ENCODE data around the gene ZSCAN16. TPM values are rescaled to one million over a fixed set of nuclear protein-coding genes. Genes with fewer than 3 reads are reported as not detected.

Gene ZSCAN16
- total and polyA plus RNA-seq, 9 of the 15 experiments (the other 6 are each of a cell fraction or from before 2014, with no cell fraction given) = 0.08 TPM; not detected in 8

DNA sequence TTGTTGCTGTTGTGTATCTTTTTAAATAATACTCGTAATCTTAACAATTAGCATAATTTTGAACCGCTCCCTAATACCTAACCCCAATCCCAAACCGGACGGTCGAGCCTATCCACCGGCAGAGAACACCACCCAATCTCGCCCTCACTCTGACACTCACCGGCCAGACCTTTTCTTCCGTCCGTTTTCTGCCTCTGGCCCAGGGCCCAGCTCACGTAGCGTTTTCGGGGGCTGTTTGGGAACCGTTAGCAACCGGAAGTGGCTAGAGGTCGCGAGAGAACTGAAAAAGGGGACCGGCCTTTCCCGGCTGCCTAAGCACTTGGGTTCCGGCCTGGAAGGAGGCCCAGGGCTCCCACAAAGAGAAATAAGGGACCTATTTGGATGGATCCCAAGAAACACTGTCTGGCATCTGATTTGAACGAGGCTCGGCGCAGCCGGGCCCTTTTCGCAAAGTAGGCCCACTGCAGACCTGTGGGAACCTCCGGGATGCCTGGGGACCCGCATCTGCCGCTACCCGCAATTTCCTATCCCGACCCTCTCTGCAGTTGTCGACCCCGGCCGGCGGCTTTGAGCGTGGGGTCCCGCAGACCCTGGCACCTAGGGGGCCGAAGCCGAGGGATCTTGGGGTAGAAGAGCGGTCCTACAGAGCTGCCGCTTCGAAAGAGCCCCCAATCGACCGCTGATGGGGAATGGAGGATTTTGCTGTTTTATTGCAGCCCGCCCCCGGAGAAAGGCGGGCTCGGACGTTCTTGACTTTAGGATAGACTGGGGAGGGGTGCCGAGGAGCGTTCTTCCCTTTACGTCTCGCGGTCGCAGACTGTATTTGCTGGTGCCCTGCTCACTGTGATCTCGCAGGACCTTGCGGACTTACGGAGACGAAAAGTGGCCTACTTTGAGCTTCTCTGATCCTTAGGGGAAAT, 12.4 kb downstream of the ZSCAN16 start (continued):
- TF ChIP-seq FOS (IDR thresholded peaks at IDR 0.05; ENCODE audit: extremely low read depth, insufficient read length) (no peak), BACH1 (tag; IDR thresholded peaks at IDR 0.05) (no peak; the same call in 1 of the 2 replicates), RBM34 (IDR thresholded peaks at IDR 0.05; ENCODE audit: borderline replicate concordance, insufficient read depth, low read length) (no peak), MIER1 (IDR thresholded peaks at IDR 0.05; ENCODE audit: low read depth) (peak; percentile 38; the same call in 1 of the 2 replicates), ETV1 (tag; conservative IDR thresholded peaks at IDR 0.05; ENCODE audit: low read depth) (peak; percentile 90), TEAD4 (IDR thresholded peaks at IDR 0.05; ENCODE audit: low read length) (peak; percentile 70), TEAD4 (CRISPR knock-in tag; IDR thresholded peaks at IDR 0.05; ENCODE audit: borderline replicate concordance) (no peak), ZNF175 (CRISPR knock-in tag; IDR thresholded peaks at IDR 0.05; ENCODE audit: low read depth) (peak; percentile 60; the same call in 1 of the 2 replicates), BRD4 (IDR thresholded peaks at IDR 0.05) (no peak; the same call in 1 of the 2 replicates), ZMIZ1 (IDR thresholded peaks at IDR 0.05; ENCODE audit: low read depth in 2 of 2, low read length in 2 of 2) (peak in 1 of 2 experiments; percentile 86; a peak in 2 of 4 replicates), ZNF121 (CRISPR knock-in tag; conservative IDR thresholded peaks at IDR 0.05) (no peak), E2F3 (CRISPR knock-in tag; IDR thresholded peaks at IDR 0.05) (peak; percentile 64; the same call in 1 of the 2 replicates), HMGN3 (IDR thresholded peaks at IDR 0.05; ENCODE audit: borderline replicate concordance, extremely low read depth, insufficient read length, low read depth, low read length) (peak; percentile 76), ARNT (IDR thresholded peaks at IDR 0.05) (peak; percentile 84 to 91), KDM5B (IDR thresholded peaks at IDR 0.05; ENCODE audit: insufficient replicate concordance, low read depth, low read length) (peak; percentile 87), ZNF232 (CRISPR knock-in tag; IDR thresholded peaks at IDR 0.05) (no peak)
- TF ChIP-seq, protein P1, sequence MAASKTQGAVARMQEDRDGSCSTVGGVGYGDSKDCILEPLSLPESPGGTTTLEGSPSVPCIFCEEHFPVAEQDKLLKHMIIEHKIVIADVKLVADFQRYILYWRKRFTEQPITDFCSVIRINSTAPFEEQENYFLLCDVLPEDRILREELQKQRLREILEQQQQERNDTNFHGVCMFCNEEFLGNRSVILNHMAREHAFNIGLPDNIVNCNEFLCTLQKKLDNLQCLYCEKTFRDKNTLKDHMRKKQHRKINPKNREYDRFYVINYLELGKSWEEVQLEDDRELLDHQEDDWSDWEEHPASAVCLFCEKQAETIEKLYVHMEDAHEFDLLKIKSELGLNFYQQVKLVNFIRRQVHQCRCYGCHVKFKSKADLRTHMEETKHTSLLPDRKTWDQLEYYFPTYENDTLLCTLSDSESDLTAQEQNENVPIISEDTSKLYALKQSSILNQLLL (CRISPR knock-in tag; IDR thresholded peaks at IDR 0.05; ENCODE audit: borderline replicate concordance) = no peak
- TF ChIP-seq, protein P2, sequence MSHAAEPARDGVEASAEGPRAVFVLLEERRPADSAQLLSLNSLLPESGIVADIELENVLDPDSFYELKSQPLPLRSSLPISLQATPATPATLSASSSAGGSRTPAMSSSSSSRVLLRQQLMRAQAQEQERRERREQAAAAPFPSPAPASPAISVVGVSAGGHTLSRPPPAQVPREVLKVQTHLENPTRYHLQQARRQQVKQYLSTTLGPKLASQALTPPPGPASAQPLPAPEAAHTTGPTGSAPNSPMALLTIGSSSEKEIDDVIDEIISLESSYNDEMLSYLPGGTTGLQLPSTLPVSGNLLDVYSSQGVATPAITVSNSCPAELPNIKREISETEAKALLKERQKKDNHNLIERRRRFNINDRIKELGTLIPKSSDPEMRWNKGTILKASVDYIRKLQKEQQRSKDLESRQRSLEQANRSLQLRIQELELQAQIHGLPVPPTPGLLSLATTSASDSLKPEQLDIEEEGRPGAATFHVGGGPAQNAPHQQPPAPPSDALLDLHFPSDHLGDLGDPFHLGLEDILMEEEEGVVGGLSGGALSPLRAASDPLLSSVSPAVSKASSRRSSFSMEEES (CRISPR knock-in tag; IDR thresholded peaks at IDR 0.05) = no peak
